CD14-positive monocyte (primary cell): ENCODE measurements around the gene CHAD. TPM values are rescaled to one million over a fixed set of nuclear protein-coding genes. Genes with fewer than 3 reads are reported as not detected.

ENCODE experiments used
- DNase-seq, 3 donors: peaks; one replicate each; pipeline ENCODE4 v3.0.0-alpha.2; 2011 to 2022
- H2AFZ ChIP-seq: 2 replicates; pipeline ENCODE4 v1.6.0; 2012; ENCODE audit warnings: mild to moderate bottlenecking, low read depth, low read length, inconsistent platforms; ENCODE audit not compliant: insufficient read depth, poor library complexity, severe bottlenecking
- H3K27ac ChIP-seq, 2 donors: 1 replicate in 1 of 2; 2 replicates in 1 of 2; pipeline ENCODE4 v1.5.1; 2012 to 2013; ENCODE audit warnings: low read length in 2 of 2, control low read depth in 1 of 2, inconsistent platforms in 1 of 2, low read depth in 1 of 2, mild to moderate bottlenecking in 1 of 2
- H3K27me3 ChIP-seq, 2 donors: one replicate each; pipeline versions ENCODE4 v1.6.0 to v1.6.1; 2011 to 2013; ENCODE audit warnings: low read length in 2 of 2; ENCODE audit not compliant: control insufficient read depth in 2 of 2, insufficient read depth in 2 of 2
- H3K36me3 ChIP-seq, 2 donors: replicated peaks in 1 of 2; 1 replicate in 1 of 2; 2 replicates in 1 of 2; pipeline versions ENCODE4 v1.5.1 to v1.6.1; 2012 to 2013; ENCODE audit warnings: low read length in 2 of 2, control low read depth in 1 of 2, inconsistent platforms in 1 of 2, mild to moderate bottlenecking in 1 of 2; ENCODE audit not compliant: insufficient read depth in 2 of 2, control insufficient read depth in 1 of 2
- H3K4me1 ChIP-seq, 2 donors: 1 replicate in 1 of 2; 2 replicates in 1 of 2; pipeline versions ENCODE4 v1.5.1 to v1.6.1; 2012 to 2013; ENCODE audit warnings: low read length in 2 of 2, control low read depth in 1 of 2, inconsistent platforms in 1 of 2, mild to moderate bottlenecking in 1 of 2, moderate library complexity in 1 of 2; ENCODE audit not compliant: insufficient read depth in 2 of 2, control insufficient read depth in 1 of 2
- H3K4me2 ChIP-seq: replicated peaks from 2 replicates; pipeline ENCODE3; 2012; ENCODE audit warnings: low read length, moderate library complexity, mild to moderate bottlenecking; ENCODE audit not compliant: poor library complexity, severe bottlenecking; ENCODE audit errors: extremely low read depth
- H3K4me3 ChIP-seq, 3 experiments: fragments of 200-600 bp in 1 of 3; sonication (generic) in 1 of 3; replicated peaks in 1 of 3; 1 replicate in 2 of 3; 2 replicates in 1 of 3; pipeline ENCODE4 v1.5.1; 2011 to 2013; ENCODE audit warnings: low read length in 3 of 3, mild to moderate bottlenecking in 3 of 3, control low read depth in 2 of 3, low read depth in 2 of 3, inconsistent platforms in 1 of 3, moderate library complexity in 1 of 3
- H3K79me2 ChIP-seq: 2 replicates; pipeline ENCODE4 v1.6.0; 2012; ENCODE audit warnings: mild to moderate bottlenecking, control low read depth, inconsistent platforms, low read length, moderate library complexity; ENCODE audit not compliant: insufficient read depth
- H3K9ac ChIP-seq: 2 replicates; pipeline ENCODE4 v1.6.0; 2017; ENCODE audit warnings: low read length, mild to moderate bottlenecking; ENCODE audit not compliant: insufficient read depth, poor library complexity, severe bottlenecking
- H3K9me3 ChIP-seq, 2 donors: replicated peaks in 1 of 2; 1 replicate in 1 of 2; 2 replicates in 1 of 2; pipeline versions ENCODE4 v1.5.1 to v1.6.1; 2012 to 2013; ENCODE audit warnings: low read length in 2 of 2, control low read depth in 1 of 2; ENCODE audit not compliant: control insufficient read depth in 1 of 2, insufficient read depth in 1 of 2
- H4K20me1 ChIP-seq: 2 replicates; pipeline ENCODE4 v1.6.0; 2012; ENCODE audit warnings: mild to moderate bottlenecking, low read length, control low read depth, moderate library complexity; ENCODE audit not compliant: insufficient read depth
- H3K27ac Mint-ChIP-seq, 7 donors: one replicate each; pipeline ENCODE4 v1.8.0; 2020; ENCODE audit warnings: mild to moderate bottlenecking in 7 of 7, mixed read lengths in 7 of 7, moderate library complexity in 6 of 7, inconsistent platforms in 2 of 7
- H3K27me3 Mint-ChIP-seq, 3 donors: one replicate each; pipeline ENCODE4 v1.8.0; 2021 to 2022; ENCODE audit warnings: low read depth in 3 of 3, mild to moderate bottlenecking in 3 of 3, mixed read lengths in 3 of 3, moderate library complexity in 3 of 3, inconsistent platforms in 1 of 3
- H3K36me3 Mint-ChIP-seq, 2 donors: one replicate each; pipeline ENCODE4 v1.8.0; 2020; ENCODE audit warnings: mixed read lengths in 2 of 2, inconsistent platforms in 1 of 2, mild to moderate bottlenecking in 1 of 2
- H3K4me1 Mint-ChIP-seq: one replicate; pipeline ENCODE4 v1.8.0; 2020; ENCODE audit warnings: mild to moderate bottlenecking, mixed read lengths
- H3K4me3 Mint-ChIP-seq, 2 donors: one replicate each; pipeline ENCODE4 v1.8.0; 2020; ENCODE audit warnings: mild to moderate bottlenecking in 2 of 2, mixed read lengths in 2 of 2, moderate library complexity in 1 of 2
- H3K9me3 Mint-ChIP-seq, 7 donors: one replicate each; pipeline ENCODE4 v1.8.0; 2020 to 2022; ENCODE audit warnings: mixed read lengths in 7 of 7, mild to moderate bottlenecking in 6 of 7, moderate library complexity in 6 of 7, inconsistent platforms in 2 of 7
- WGBS: methylation state at CpG from one replicate; pipeline ENCODE4 v1.1.5; 2013; ENCODE audit warnings: missing lambda C conversion rate; ENCODE audit not compliant: insufficient coverage; 5-methylcytosine and 5-hydroxymethylcytosine counted together
- intact Hi-C, 2 donors: fragments of 100-400 bp; cut with micrococcal nuclease; formaldehyde crosslinking; loops; one replicate each; pipeline versions ENCODE4 v1.15.0 to v1.15.1; 2023
- polyA plus RNA-seq, 3 donors: library from polyadenylated mRNA; depleted of rRNA in 1 of 3; unstranded in 2 of 3; stranded (reverse) in 1 of 3; fragments of 300-500 nt in 2 of 3; fragments of >200 nt in 1 of 3; fragmentation: Illumina TruSeq in 2 of 3; gene quantifications; 1 replicate in 2 of 3; 2 replicates in 1 of 3; pipeline ENCODE4 v1.2.3, GENCODE V29; 2012 to 2021
- TF ChIP-seq, protein P1 (sequence below): fragments of 200-600 bp; IDR thresholded peaks from one replicate; pipeline ENCODE4 v1.8.0; 2022; ENCODE audit warnings: antibody characterized with exemption, mild to moderate bottlenecking

Gene CHAD
- polyA plus RNA-seq, 3 donors = not detected

DNA sequence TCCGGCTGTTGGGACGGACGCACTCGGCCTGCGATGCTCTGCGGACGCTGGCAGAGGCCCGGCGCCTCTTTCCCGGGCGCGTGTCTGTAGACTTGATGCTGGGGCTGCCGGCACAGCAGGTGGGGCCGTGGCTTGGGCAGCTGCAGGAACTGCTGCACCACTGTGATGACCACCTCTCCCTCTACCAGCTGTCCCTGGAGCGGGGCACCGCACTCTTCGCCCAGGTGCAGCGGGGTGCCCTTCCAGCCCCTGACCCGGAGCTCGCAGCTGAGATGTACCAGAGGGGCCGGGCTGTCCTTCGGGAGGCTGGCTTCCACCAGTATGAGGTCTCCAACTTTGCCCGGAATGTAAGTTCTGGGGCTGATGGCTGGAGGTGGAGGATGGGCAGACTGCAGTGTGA is 13.4 kb upstream of the CHAD start:
- Histone ChIP-seq H3K27me3 (no peaks in the 10 kb centered on the region), H4K20me1 (peaks cover 21% of the 10 kb centered on the region), H3K79me2 (peaks cover 10% of the 10 kb centered on the region), H2AFZ (no peak overlapping the region), H3K9me3 (no peaks in the 10 kb centered on the region), H3K4me1 (peaks cover 33 to 48% of the 10 kb centered on the region in 2 donors), H3K27ac (no peak overlapping the region), H3K9ac (no peak overlapping the region), H3K4me3 (no peak overlapping the region), H3K4me2 (no peak overlapping the region), H3K36me3 (peaks cover 30 to 37% of the 10 kb centered on the region in 2 donors)
- peaks cover 30 to 43% of the 10 kb centered on the region in 2 donors for H3K36me3 Mint-ChIP-seq
- WGBS = 96% methylated on average over 20 of the region's 23 CpGs
- H3K4me1 Mint-ChIP-seq = peaks cover 33% of the 10 kb centered on the region
- peaks cover 0 to 5% (median 0%) of the 10 kb centered on the region in 3 donors for H3K27me3 Mint-ChIP-seq
- TF ChIP-seq, protein P1, sequence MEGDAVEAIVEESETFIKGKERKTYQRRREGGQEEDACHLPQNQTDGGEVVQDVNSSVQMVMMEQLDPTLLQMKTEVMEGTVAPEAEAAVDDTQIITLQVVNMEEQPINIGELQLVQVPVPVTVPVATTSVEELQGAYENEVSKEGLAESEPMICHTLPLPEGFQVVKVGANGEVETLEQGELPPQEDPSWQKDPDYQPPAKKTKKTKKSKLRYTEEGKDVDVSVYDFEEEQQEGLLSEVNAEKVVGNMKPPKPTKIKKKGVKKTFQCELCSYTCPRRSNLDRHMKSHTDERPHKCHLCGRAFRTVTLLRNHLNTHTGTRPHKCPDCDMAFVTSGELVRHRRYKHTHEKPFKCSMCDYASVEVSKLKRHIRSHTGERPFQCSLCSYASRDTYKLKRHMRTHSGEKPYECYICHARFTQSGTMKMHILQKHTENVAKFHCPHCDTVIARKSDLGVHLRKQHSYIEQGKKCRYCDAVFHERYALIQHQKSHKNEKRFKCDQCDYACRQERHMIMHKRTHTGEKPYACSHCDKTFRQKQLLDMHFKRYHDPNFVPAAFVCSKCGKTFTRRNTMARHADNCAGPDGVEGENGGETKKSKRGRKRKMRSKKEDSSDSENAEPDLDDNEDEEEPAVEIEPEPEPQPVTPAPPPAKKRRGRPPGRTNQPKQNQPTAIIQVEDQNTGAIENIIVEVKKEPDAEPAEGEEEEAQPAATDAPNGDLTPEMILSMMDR = no peak
- H3K9me3 Mint-ChIP-seq = peaks cover 0 to 5% (median 0%) of the 10 kb centered on the region in 7 donors
- no peak overlapping the region for H3K4me3 Mint-ChIP-seq
- H3K27ac Mint-ChIP-seq = peak overlapping the region in 4 of 7 donors; percentile 20 to 77 (median 64)
- no peak for DNase-seq
- intact Hi-C loops = loop anchor here (5.0 to 10.0 kb wide), 4 partner anchors 60 to 200 kb away; partner anchors contain the start of gene SPATA20 (in 1 of the 2)

DNA sequence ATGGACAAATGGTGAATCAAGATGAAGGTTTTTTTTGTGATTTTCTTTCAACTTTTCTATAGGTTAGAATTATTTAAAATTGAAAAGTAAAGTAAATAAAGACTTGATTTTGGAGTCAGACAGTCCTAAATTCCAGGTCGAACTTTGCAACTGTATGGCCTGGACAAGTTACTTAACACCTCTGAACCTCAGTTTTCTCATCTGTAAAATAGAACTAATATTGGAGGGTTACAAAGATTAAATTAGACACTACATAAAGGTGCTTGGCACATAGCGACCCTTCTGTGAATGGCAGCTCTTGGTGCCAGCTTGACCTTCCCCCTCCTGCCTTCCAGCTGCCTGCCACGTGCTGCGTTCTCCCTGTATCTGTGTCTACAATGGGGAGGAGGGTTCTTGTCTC is 13.0 kb upstream of the CHAD start:
- no peak overlapping the region for H3K4me3 ChIP-seq
- DNase-seq = no peak
- peaks cover 0 to 2% of the 10 kb centered on the region in 2 donors for H3K27me3 ChIP-seq
- H3K4me1 ChIP-seq = peaks cover 33 to 48% of the 10 kb centered on the region in 2 donors
- no peak overlapping the region for H3K4me2 ChIP-seq
- peaks cover 30 to 33% of the 10 kb centered on the region in 2 donors for H3K36me3 ChIP-seq
- H3K79me2 ChIP-seq = peaks cover 10% of the 10 kb centered on the region
- TF ChIP-seq, protein P1 = no peak
- WGBS = no CpG with 5 or more reads among the region's 4 CpGs
- intact Hi-C loops = loop anchor here (2.0 to 10.0 kb wide), 5 partner anchors 23 to 201 kb away; partner anchors contain the start of gene SPATA20 (in 1 of the 2)
- Mint-ChIP-seq H3K27me3 (peaks cover 0 to 9% (median 4%) of the 10 kb centered on the region in 3 donors), H3K4me3 (no peak overlapping the region), H3K4me1 (peaks cover 33% of the 10 kb centered on the region), H3K9me3 (peaks cover 0 to 5% (median 0%) of the 10 kb centered on the region in 7 donors), H3K27ac (peak overlapping the region in 4 of 7 donors; percentile 20 to 77 (median 56)), H3K36me3 (peaks cover 28 to 39% of the 10 kb centered on the region in 2 donors)
- no peaks in the 10 kb centered on the region for H3K9me3 ChIP-seq
- H2AFZ ChIP-seq = no peak overlapping the region
- H3K9ac ChIP-seq = no peak overlapping the region
- H3K27ac ChIP-seq = peak overlapping the region in 1 of 2 donors; percentile 38
- peaks cover 21% of the 10 kb centered on the region for H4K20me1 ChIP-seq
